Choroid plexus epithelial cell (primary cell): ENCODE data around the gene MAP3K5.

Experiments used
- DNase-seq: peaks from one replicate; pipeline ENCODE4 v3.0.0-alpha.2; 2010; ENCODE audit warnings: low read depth
- H3K4me3 ChIP-seq: 2 replicates; pipeline ENCODE4 v1.5.1; 2011; ENCODE audit warnings: low read depth, mild to moderate bottlenecking, control low read depth, low read length, moderate library complexity
- CTCF ChIP-seq: conservative IDR thresholded peaks from 2 replicates; pipeline ENCODE4 v1.5.1; 2011; ENCODE audit warnings: low read depth, mild to moderate bottlenecking, control low read depth, inconsistent platforms, low read length, moderate library complexity

Gene MAP3K5

GRCh38 chr6:136612666-136613389 lies 179.4 kb downstream of the MAP3K5 start:
- TF ChIP-seq CTCF: no peak
- no peak for DNase-seq
- H3K4me3 ChIP-seq: no peak overlapping the region

- no peak for DNase-seq
- H3K4me3 ChIP-seq: no peak overlapping the region
- no peak for TF ChIP-seq CTCF
Observed at GRCh38 chr6:136611746-136612145, 180.5 kb downstream of the MAP3K5 start.

DNA sequence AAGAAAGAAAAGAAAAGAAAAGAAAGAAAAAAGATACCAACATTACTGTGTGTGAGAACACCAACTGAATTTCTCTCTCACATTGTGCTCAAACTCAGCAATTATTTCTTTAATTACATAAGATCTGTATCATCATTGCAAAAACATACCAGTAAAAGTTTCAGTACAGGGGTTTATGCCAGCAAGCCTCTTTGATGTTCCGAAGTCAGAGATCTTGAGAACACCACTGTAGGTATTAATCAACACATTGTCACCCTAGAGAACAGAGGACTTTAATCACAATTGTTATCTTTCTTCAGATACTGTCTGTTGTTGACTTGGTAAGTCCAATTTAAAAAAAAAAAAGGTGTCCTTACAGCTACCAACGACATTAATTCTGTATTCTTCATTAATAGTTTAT lies 181.1 kb downstream of the MAP3K5 start:
- DNase-seq: no peak
- H3K4me3 ChIP-seq: no peak overlapping the region
- no peak for TF ChIP-seq CTCF

GRCh38 chr6:136609873-136610706 lies 182.2 kb downstream of the MAP3K5 start:
- H3K4me3 ChIP-seq: no peak overlapping the region
- no peak for TF ChIP-seq CTCF
- peak; percentile 99 for DNase-seq

DNA sequence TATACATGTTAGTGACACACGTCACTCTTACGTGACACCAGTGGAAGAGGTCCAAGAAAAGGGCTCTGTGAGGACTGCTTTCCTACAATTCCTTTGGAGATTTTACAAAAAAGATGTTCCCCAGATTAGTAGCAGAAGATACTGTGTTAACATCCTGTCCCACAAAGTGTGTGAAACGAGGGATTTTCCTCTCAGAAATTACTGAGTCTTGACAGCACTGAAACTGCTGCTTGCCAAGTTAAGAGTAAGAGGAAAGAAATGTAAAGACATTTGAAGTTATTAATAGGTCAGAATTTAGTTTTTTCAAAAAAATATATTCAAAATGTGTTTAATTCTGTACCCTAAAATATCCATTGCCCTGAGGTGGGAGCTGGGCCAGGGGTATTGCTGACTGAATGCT lies 183.3 kb downstream of the MAP3K5 start:
- H3K4me3 ChIP-seq: no peak overlapping the region
- TF ChIP-seq CTCF: no peak
- peak; percentile 91 for DNase-seq

DNA sequence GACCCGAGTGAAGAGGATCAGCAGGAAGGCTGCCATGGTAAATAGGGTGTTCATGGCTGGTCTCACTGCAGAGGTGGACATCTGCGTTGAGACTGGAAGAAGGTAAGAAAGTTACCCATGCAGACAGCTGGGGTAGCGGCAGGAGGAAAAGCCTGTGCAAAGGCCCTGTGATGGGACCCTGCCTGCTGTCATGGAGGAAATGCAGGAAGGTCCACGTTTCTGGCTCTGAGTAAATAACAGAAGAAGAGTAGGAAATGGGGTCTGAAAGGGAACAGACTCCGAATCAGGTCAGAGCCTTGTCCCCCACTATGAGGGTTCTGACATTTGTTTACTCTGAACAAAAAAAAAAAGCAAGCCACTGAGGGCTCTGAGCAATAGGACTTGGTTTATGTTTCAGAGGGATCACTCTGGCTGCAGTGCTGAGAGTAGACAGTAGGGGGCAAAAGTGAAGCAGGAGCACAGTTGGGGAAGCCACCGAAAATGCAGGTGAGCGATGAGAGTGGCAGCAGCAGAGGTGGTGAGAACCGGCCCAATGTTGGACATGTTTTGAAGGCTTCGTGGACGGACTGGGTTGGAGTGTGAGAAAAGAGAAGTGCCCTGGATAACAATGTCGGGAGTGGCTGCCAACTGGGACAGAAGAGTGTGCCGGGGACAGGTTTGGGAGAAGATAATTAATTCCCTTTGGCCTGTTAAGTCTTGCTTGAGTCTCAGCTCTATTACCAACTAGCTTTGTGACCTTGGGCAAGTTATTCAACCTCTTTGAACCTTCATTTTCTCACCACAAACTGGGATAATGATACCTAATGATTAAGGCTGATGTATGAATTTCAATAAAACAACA lies 184.1 kb downstream of the MAP3K5 start:
- peak; percentile 91 for TF ChIP-seq CTCF
- DNase-seq: peak; percentile 83
- H3K4me3 ChIP-seq: no peak overlapping the region
